BLaER1 (cell line): ENCODE data around the gene SOX3.

ENCODE experiments used
- H3K27ac ChIP-seq: shearing (Covaris generic); formaldehyde crosslinking; 2 replicates; pipeline ENCODE4 v1.8.1; 2022
- H3K27me3 ChIP-seq: shearing (Covaris generic); formaldehyde crosslinking; 2 replicates; pipeline ENCODE4 v1.8.1; 2022
- H3K36me3 ChIP-seq: shearing (Covaris generic); formaldehyde crosslinking; 2 replicates; pipeline ENCODE4 v1.8.1; 2022
- H3K4me1 ChIP-seq: shearing (Covaris generic); formaldehyde crosslinking; 2 replicates; pipeline ENCODE4 v1.8.1; 2022
- H3K4me2 ChIP-seq: shearing (Covaris generic); formaldehyde crosslinking; 2 replicates; pipeline ENCODE4 v1.8.1; 2022
- H3K4me3 ChIP-seq: shearing (Covaris generic); formaldehyde crosslinking; 2 replicates; pipeline ENCODE4 v1.8.1; 2022
- H3K9ac ChIP-seq: shearing (Covaris generic); formaldehyde crosslinking; 2 replicates; pipeline ENCODE4 v1.8.1; 2022
- H3K9me3 ChIP-seq: shearing (Covaris generic); formaldehyde crosslinking; 2 replicates; pipeline ENCODE4 v1.8.1; 2022
- H4K20me1 ChIP-seq: shearing (Covaris generic); formaldehyde crosslinking; 2 replicates; pipeline ENCODE4 v1.8.1; 2022
- Cebpa-rat ChIP-seq: shearing (Covaris generic); IDR thresholded peaks from 2 replicates; pipeline ENCODE4 v1.8.1; 2022

SOX3 gene

GRCh38 chrX:140504371-140505324 is at the start of gene SOX3:
Gene SOX3, minus strand, starts transcription at chrX:140505069. Its CDS starts 9 bp downstream, at chrX:140505060.
- TF ChIP-seq Cebpa-rat, result no peak
- Histone ChIP-seq H3K4me1 (no peaks in the 10 kb centered on the region), H3K4me3 (no peak within 1 kb of the TSS), H3K36me3 (no peaks in the 10 kb centered on the region), H3K4me2 (no peak within 1 kb of the TSS), H3K9me3 (peaks cover 72% of the 10 kb centered on the region), H3K9ac (no peak within 1 kb of the TSS), H4K20me1 (no peaks in the 10 kb centered on the region), H3K27me3 (peaks cover 33% of the 10 kb centered on the region), H3K27ac (no peak within 1 kb of the TSS)

GRCh38 chrX:140548985-140549384 is 44.1 kb upstream of the SOX3 start:
- Histone ChIP-seq H3K27me3 (peaks cover 94% of the 10 kb centered on the region), H3K9me3 (no peaks in the 10 kb centered on the region), H3K36me3 (no peaks in the 10 kb centered on the region), H3K27ac (no peak overlapping the region), H3K4me1 (0 out of 2 replicates have a peak, but pooled peaks cover 5% of the 10 kb centered on the region), H4K20me1 (peaks cover 6% of the 10 kb centered on the region; the same call in 1 of the 2 replicates), H3K4me3 (no peak overlapping the region), H3K9ac (no peak overlapping the region), H3K4me2 (no peak overlapping the region)
- no peak for TF ChIP-seq Cebpa-rat

GRCh38 chrX:140526171-140526570 is 21.3 kb upstream of the SOX3 start:
- Histone ChIP-seq H4K20me1 (peaks cover 7% of the 10 kb centered on the region; the same call in 1 of the 2 replicates), H3K27me3 (peaks cover 94% of the 10 kb centered on the region), H3K27ac (no peak overlapping the region), H3K9me3 (no peaks in the 10 kb centered on the region), H3K9ac (no peak overlapping the region), H3K4me2 (no peak overlapping the region), H3K4me1 (peaks cover 4% of the 10 kb centered on the region; the same call in 1 of the 2 replicates), H3K4me3 (no peak overlapping the region), H3K36me3 (no peaks in the 10 kb centered on the region)
- TF ChIP-seq Cebpa-rat, result no peak

- no peak for TF ChIP-seq Cebpa-rat
- H3K4me1 ChIP-seq, result peaks cover 7% of the 10 kb centered on the region; the same call in 1 of the 2 replicates
- no peaks in the 10 kb centered on the region for H3K9me3 ChIP-seq
- H3K36me3 ChIP-seq, result no peaks in the 10 kb centered on the region
- H4K20me1 ChIP-seq, result peaks cover 7% of the 10 kb centered on the region; the same call in 1 of the 2 replicates
- peaks cover 94% of the 10 kb centered on the region for H3K27me3 ChIP-seq
- H3K4me3 ChIP-seq, result no peak overlapping the region
- no peak overlapping the region for H3K4me2 ChIP-seq
- no peak overlapping the region for H3K9ac ChIP-seq
- H3K27ac ChIP-seq, result no peak overlapping the region
These were observed 20.6 kb upstream of the SOX3 start for GRCh38 chrX:140525448-140525847.

- Histone ChIP-seq H3K4me2 (no peak overlapping the region), H4K20me1 (peaks cover 7% of the 10 kb centered on the region; the same call in 1 of the 2 replicates), H3K4me3 (no peak overlapping the region), H3K27ac (no peak overlapping the region), H3K4me1 (peaks cover 7% of the 10 kb centered on the region; the same call in 1 of the 2 replicates), H3K27me3 (peaks cover 94% of the 10 kb centered on the region), H3K36me3 (no peaks in the 10 kb centered on the region), H3K9me3 (no peaks in the 10 kb centered on the region), H3K9ac (no peak overlapping the region)
- TF ChIP-seq Cebpa-rat, result no peak
These were observed 19.7 kb upstream of the SOX3 start for GRCh38 chrX:140524556-140524955.

- peaks cover 7% of the 10 kb centered on the region; the same call in 1 of the 2 replicates for H3K4me1 ChIP-seq
- H4K20me1 ChIP-seq, result peaks cover 7% of the 10 kb centered on the region; the same call in 1 of the 2 replicates
- H3K27ac ChIP-seq, result no peak overlapping the region
- H3K27me3 ChIP-seq, result peaks cover 95% of the 10 kb centered on the region
- H3K9ac ChIP-seq, result no peak overlapping the region
- no peak overlapping the region for H3K4me3 ChIP-seq
- no peak for TF ChIP-seq Cebpa-rat
- peak overlapping the region; percentile 9; the same call in 1 of the 2 replicates for H3K4me2 ChIP-seq
- H3K36me3 ChIP-seq, result no peaks in the 10 kb centered on the region
- H3K9me3 ChIP-seq, result no peaks in the 10 kb centered on the region
These were observed 16.5 kb upstream of the SOX3 start for GRCh38 chrX:140521393-140521792.

- no peaks in the 10 kb centered on the region for H3K36me3 ChIP-seq
- no peak for TF ChIP-seq Cebpa-rat
- H3K4me1 ChIP-seq, result no peaks in the 10 kb centered on the region
- H3K27ac ChIP-seq, result no peak overlapping the region
- no peak overlapping the region for H3K4me2 ChIP-seq
- peaks cover 10% of the 10 kb centered on the region for H3K9me3 ChIP-seq
- H4K20me1 ChIP-seq, result no peaks in the 10 kb centered on the region; the same call in 1 of the 2 replicates
- H3K9ac ChIP-seq, result no peak overlapping the region
- no peak overlapping the region for H3K4me3 ChIP-seq
- H3K27me3 ChIP-seq, result peaks cover 83% of the 10 kb centered on the region
These were observed 9.7 kb upstream of the SOX3 start for GRCh38 chrX:140514554-140514953.

GRCh38 chrX:140510895-140511295 is 6.0 kb upstream of the SOX3 start:
- TF ChIP-seq Cebpa-rat, result no peak
- Histone ChIP-seq H3K9ac (no peak overlapping the region), H3K36me3 (no peaks in the 10 kb centered on the region), H3K27me3 (peaks cover 61% of the 10 kb centered on the region), H3K4me1 (no peaks in the 10 kb centered on the region), H3K4me3 (no peak overlapping the region), H3K27ac (no peak overlapping the region), H4K20me1 (no peaks in the 10 kb centered on the region; the same call in 1 of the 2 replicates), H3K9me3 (peaks cover 43% of the 10 kb centered on the region), H3K4me2 (no peak overlapping the region)

- H3K27ac ChIP-seq, result no peak overlapping the region
- TF ChIP-seq Cebpa-rat, result no peak
- H3K9ac ChIP-seq, result no peak overlapping the region
- no peaks in the 10 kb centered on the region; the same call in 1 of the 2 replicates for H4K20me1 ChIP-seq
- H3K36me3 ChIP-seq, result no peaks in the 10 kb centered on the region
- H3K27me3 ChIP-seq, result peaks cover 55% of the 10 kb centered on the region
- H3K4me3 ChIP-seq, result no peak overlapping the region
- H3K9me3 ChIP-seq, result peaks cover 49% of the 10 kb centered on the region
- H3K4me2 ChIP-seq, result no peak overlapping the region
- no peaks in the 10 kb centered on the region for H3K4me1 ChIP-seq
These were observed 5.4 kb upstream of the SOX3 start for GRCh38 chrX:140510306-140510676.
